ENCODE results near the gene CPSF7.

GRCh38 chr11:61472282-61472681, 42.5 kb upstream of the CPSF7 start:
- TF ChIP-seq CTCF (IDR thresholded peaks at IDR 0.05; ENCODE audit: poor library complexity) (no peak), EZH2 (IDR thresholded peaks at IDR 0.05; ENCODE audit: borderline replicate concordance) (no peak)

All from hepatocyte (in vitro differentiated cells).